HG03442 (cell line): Measurements from ENCODE around the gene GAGE13.
"Not testable (repeated sequence)": the region's sequence is repeated elsewhere in the genome, so short reads cannot be mapped to it uniquely, and the experiment has no call there.

Source experiments
- ATAC-seq: cut with Tn5 transposase; IDR thresholded peaks from one replicate; pipeline ENCODE4 v1.9.1; 2021; ENCODE audit warnings: mild to moderate bottlenecking, moderate library complexity; ENCODE audit not compliant: unreplicated experiment

Gene GAGE13

GRCh38 chrX:49323735-49324134, 7.6 kb upstream of the GAGE13 start:
- ATAC-seq, result not testable (repeated sequence)

GRCh38 chrX:49330421-49330820, 961 bp upstream of the GAGE13 start:
- not testable (repeated sequence) for ATAC-seq

- not testable (repeated sequence) for ATAC-seq
Observed at GRCh38 chrX:49331841-49332240, 459 bp downstream of the GAGE13 start.

- ATAC-seq, result not testable (repeated sequence)
Observed at GRCh38 chrX:49341449-49341848, 10.1 kb downstream of the GAGE13 start.

GRCh38 chrX:49344496-49345175, 13.3 kb downstream of the GAGE13 start:
- ATAC-seq, result not testable (repeated sequence)

- not testable (repeated sequence) for ATAC-seq
Observed at GRCh38 chrX:49345402-49345801, 14.0 kb downstream of the GAGE13 start.

- ATAC-seq, result not testable (repeated sequence)
Observed at GRCh38 chrX:49346150-49346549, 14.8 kb downstream of the GAGE13 start.
